Epithelial cell of esophagus (primary cell): ENCODE measurements around the gene NRXN3.

Experiments
- DNase-seq: peaks from one replicate; pipeline ENCODE4 v3.0.0; 2010; ENCODE audit warnings: low read depth
- H3K4me3 ChIP-seq: 2 replicates; pipeline ENCODE4 v1.5.1; 2011; ENCODE audit warnings: mild to moderate bottlenecking, low read length, control low read depth
- TF ChIP-seq, protein P1 (sequence below): IDR thresholded peaks from 2 replicates; pipeline ENCODE4 v1.5.1; 2011; ENCODE audit warnings: low read depth, mild to moderate bottlenecking, low read length, control low read depth, inconsistent platforms; ENCODE audit not compliant: insufficient read depth; ENCODE audit errors: missing control alignments

The NRXN3 gene

GRCh38 chr14:79281244-79282152 is 1111.3 kb downstream of the NRXN3 start:
- H3K4me3 ChIP-seq, result no peak overlapping the region
- TF ChIP-seq, protein P1, sequence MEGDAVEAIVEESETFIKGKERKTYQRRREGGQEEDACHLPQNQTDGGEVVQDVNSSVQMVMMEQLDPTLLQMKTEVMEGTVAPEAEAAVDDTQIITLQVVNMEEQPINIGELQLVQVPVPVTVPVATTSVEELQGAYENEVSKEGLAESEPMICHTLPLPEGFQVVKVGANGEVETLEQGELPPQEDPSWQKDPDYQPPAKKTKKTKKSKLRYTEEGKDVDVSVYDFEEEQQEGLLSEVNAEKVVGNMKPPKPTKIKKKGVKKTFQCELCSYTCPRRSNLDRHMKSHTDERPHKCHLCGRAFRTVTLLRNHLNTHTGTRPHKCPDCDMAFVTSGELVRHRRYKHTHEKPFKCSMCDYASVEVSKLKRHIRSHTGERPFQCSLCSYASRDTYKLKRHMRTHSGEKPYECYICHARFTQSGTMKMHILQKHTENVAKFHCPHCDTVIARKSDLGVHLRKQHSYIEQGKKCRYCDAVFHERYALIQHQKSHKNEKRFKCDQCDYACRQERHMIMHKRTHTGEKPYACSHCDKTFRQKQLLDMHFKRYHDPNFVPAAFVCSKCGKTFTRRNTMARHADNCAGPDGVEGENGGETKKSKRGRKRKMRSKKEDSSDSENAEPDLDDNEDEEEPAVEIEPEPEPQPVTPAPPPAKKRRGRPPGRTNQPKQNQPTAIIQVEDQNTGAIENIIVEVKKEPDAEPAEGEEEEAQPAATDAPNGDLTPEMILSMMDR, result no peak
- no peak for DNase-seq

DNA sequence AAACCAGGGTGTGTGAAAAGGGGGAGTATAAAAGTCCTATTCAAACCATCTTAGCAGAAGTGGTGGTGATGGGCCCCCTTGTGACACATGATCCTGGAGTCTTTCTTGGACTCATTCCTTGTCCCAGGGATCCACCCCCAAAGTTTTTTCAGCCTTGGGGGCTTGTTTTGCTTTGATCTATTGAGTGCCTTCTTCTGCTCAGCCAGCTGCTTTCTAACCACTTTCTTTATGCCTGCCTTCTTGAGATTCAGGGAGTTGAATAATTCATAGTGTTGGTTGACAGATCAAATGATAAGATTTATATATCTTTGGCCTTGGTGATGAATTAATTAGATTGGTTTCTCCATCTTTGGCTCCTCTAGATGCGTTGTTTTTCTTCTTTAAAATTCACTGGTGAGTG is 1114.4 kb downstream of the NRXN3 start:
- TF ChIP-seq, protein P1, result no peak

GRCh38 chr14:79285263-79285662 is 1115.1 kb downstream of the NRXN3 start:
- TF ChIP-seq, protein P1, result no peak
- H3K4me3 ChIP-seq, result no peak overlapping the region
- DNase-seq, result no peak

More for the DNA sequence above, 1114.4 kb downstream of the NRXN3 start:
- H3K4me3 ChIP-seq, result no peak overlapping the region
- no peak for DNase-seq

DNA sequence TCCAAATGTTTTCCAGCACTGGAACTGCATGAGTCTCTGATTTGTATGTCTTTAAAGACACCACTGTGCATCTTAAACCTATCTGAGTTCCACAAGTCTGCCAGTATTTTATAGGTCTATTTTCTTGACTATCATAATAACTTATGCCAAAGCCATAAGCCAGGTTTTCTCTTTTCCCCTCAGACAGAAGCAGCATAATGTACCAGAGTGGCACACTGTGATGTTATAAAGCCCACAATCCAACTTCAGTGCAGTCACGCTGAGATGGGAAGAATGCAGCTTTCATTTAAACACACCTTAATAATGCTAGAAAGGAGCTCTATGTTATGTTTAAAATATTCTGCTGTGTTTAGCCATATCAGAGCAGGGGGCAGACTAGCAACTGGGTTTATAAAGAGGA is 1117.8 kb downstream of the NRXN3 start:
- TF ChIP-seq, protein P1, result no peak

GRCh38 chr14:79293482-79294177 is 1123.5 kb downstream of the NRXN3 start:
- TF ChIP-seq, protein P1, result no peak
- H3K4me3 ChIP-seq, result no peak overlapping the region
- DNase-seq, result no peak

More for the DNA sequence above, 1117.8 kb downstream of the NRXN3 start:
- no peak overlapping the region for H3K4me3 ChIP-seq
- no peak for DNase-seq

- TF ChIP-seq, protein P1, result no peak
- no peak overlapping the region for H3K4me3 ChIP-seq
- DNase-seq, result no peak
Observed at GRCh38 chr14:79294499-79294898, 1124.3 kb downstream of the NRXN3 start.
